Nephron progenitor cell (in vitro differentiated cells): Measurements from ENCODE around the gene SASS6.

Experiments used
- DNase-seq: peaks from one replicate; pipeline ENCODE4 v3.0.0; 2021
- H3K27ac Mint-ChIP-seq: 2 replicates; pipeline ENCODE4 v1.8.0; 2021; ENCODE audit warnings: mild to moderate bottlenecking, moderate library complexity, mixed read lengths
- H3K27me3 Mint-ChIP-seq: 2 replicates; pipeline ENCODE4 v1.8.0; 2021; ENCODE audit warnings: mild to moderate bottlenecking, low read depth, mixed read lengths; ENCODE audit not compliant: poor library complexity
- H3K36me3 Mint-ChIP-seq: 2 replicates; pipeline ENCODE4 v1.8.0; 2021; ENCODE audit warnings: low read depth, mixed read lengths
- H3K4me1 Mint-ChIP-seq: 2 replicates; pipeline ENCODE4 v1.8.0; 2021; ENCODE audit warnings: mixed read lengths
- H3K4me3 Mint-ChIP-seq: 2 replicates; pipeline ENCODE4 v1.8.0; 2021; ENCODE audit warnings: mild to moderate bottlenecking, moderate library complexity, mixed read lengths
- H3K9me3 Mint-ChIP-seq: 2 replicates; pipeline ENCODE4 v1.8.0; 2021; ENCODE audit warnings: mild to moderate bottlenecking, moderate library complexity, mixed read lengths
- TF ChIP-seq, protein P1 (sequence below): fragments of 200-600 bp; sonication (generic); IDR thresholded peaks from 2 replicates; pipeline ENCODE4 v1.5.0; 2021; ENCODE audit warnings: antibody characterized with exemption

Gene SASS6

DNA sequence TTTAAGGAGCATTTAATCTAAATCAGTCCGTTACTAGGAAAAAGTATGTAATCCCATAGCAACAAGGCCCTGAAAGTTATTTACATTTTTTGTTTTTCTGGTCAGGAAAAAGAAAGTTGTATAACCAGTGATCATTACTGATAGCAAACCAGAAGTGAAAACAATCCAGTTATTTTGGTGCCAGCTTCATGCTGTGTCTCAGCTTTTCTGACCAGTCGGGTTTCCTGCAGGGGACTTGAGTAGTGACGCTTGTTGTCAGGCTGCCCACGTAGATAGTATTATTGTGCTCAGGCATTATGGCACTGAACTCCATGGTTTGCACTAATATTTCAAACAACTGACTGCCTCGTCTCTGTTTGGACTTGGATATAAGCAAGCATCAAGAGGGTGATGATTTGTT is 55.2 kb downstream of the SASS6 start:
- no peak for DNase-seq
- no peaks in the 10 kb centered on the region for H3K27me3 Mint-ChIP-seq
- no peak overlapping the region for H3K27ac Mint-ChIP-seq
- H3K4me3 Mint-ChIP-seq, result no peak overlapping the region
- H3K4me1 Mint-ChIP-seq, result no peaks in the 10 kb centered on the region
- H3K9me3 Mint-ChIP-seq, result no peaks in the 10 kb centered on the region
- TF ChIP-seq, protein P1, sequence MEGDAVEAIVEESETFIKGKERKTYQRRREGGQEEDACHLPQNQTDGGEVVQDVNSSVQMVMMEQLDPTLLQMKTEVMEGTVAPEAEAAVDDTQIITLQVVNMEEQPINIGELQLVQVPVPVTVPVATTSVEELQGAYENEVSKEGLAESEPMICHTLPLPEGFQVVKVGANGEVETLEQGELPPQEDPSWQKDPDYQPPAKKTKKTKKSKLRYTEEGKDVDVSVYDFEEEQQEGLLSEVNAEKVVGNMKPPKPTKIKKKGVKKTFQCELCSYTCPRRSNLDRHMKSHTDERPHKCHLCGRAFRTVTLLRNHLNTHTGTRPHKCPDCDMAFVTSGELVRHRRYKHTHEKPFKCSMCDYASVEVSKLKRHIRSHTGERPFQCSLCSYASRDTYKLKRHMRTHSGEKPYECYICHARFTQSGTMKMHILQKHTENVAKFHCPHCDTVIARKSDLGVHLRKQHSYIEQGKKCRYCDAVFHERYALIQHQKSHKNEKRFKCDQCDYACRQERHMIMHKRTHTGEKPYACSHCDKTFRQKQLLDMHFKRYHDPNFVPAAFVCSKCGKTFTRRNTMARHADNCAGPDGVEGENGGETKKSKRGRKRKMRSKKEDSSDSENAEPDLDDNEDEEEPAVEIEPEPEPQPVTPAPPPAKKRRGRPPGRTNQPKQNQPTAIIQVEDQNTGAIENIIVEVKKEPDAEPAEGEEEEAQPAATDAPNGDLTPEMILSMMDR, result no peak
- peaks cover 41% of the 10 kb centered on the region for H3K36me3 Mint-ChIP-seq

DNA sequence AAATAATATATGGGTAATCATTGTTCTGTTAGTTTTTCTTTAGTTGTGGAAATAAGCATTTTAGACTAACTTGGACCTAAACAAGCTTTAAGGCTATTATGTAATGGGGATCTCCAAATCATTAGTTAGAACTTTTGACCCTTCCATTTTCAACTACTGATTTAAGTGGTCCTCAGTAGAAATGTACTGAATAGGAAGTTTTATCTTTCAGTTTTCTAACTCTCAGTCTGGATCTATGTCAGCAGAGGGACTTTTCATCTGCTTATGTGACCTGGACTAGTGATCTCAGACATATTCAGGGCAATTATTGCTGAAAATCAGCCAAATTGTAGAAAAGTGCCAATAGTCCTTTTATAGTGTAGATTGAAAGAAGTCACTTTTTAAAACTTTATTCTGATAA is 56.0 kb downstream of the SASS6 start:
- Mint-ChIP-seq H3K4me3 (no peak overlapping the region), H3K27me3 (no peaks in the 10 kb centered on the region), H3K4me1 (no peaks in the 10 kb centered on the region), H3K27ac (no peak overlapping the region), H3K36me3 (peaks cover 49% of the 10 kb centered on the region), H3K9me3 (no peaks in the 10 kb centered on the region)
- TF ChIP-seq, protein P1, result no peak
- no peak for DNase-seq

DNA sequence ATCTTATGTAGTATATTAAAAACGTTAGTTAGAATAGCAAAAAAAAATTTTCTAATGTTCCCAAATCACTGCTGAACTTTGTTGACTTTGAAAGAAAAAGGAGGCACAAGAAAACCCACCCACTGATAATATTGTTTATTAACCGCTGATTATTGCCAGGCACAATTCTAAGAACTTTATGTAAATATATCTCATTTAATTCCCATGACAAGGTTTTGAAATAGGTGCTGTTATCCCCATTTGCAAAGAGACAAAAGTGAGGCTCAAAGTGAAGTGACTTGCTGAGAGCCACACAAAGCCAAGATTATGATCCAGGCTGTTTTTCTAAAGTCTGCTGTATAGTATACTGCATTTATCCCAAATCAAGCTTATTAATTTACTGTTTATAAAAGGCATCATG is 56.4 kb downstream of the SASS6 start:
- no peaks in the 10 kb centered on the region for H3K9me3 Mint-ChIP-seq
- H3K4me3 Mint-ChIP-seq, result no peak overlapping the region
- DNase-seq, result no peak
- H3K4me1 Mint-ChIP-seq, result no peaks in the 10 kb centered on the region
- H3K27me3 Mint-ChIP-seq, result no peaks in the 10 kb centered on the region
- H3K27ac Mint-ChIP-seq, result no peak overlapping the region
- H3K36me3 Mint-ChIP-seq, result peaks cover 53% of the 10 kb centered on the region
- TF ChIP-seq, protein P1, result no peak

DNA sequence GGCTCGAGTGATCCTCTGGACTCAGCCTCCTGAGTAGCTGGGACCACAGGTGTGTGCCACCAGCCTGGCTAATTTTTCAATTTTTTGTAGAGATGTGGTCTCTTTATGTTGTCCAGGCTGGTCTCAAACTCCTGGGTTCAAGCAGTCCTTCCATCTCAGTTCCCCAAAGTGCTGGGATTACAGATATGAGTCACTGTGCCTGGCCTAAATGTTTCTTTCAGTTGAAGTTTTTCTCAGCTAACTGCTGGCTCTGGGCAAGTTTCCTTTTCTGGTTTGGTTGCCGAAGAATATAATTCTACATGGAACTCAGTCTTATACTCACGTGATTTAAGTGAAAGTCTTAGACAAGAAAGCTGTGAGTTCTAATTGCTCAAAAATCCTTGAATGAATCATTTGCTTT is 57.0 kb downstream of the SASS6 start:
- H3K9me3 Mint-ChIP-seq, result no peaks in the 10 kb centered on the region
- H3K36me3 Mint-ChIP-seq, result peaks cover 56% of the 10 kb centered on the region
- no peaks in the 10 kb centered on the region for H3K27me3 Mint-ChIP-seq
- TF ChIP-seq, protein P1, result no peak
- no peaks in the 10 kb centered on the region for H3K4me1 Mint-ChIP-seq
- H3K4me3 Mint-ChIP-seq, result no peak overlapping the region
- no peak overlapping the region for H3K27ac Mint-ChIP-seq
- no peak for DNase-seq

DNA sequence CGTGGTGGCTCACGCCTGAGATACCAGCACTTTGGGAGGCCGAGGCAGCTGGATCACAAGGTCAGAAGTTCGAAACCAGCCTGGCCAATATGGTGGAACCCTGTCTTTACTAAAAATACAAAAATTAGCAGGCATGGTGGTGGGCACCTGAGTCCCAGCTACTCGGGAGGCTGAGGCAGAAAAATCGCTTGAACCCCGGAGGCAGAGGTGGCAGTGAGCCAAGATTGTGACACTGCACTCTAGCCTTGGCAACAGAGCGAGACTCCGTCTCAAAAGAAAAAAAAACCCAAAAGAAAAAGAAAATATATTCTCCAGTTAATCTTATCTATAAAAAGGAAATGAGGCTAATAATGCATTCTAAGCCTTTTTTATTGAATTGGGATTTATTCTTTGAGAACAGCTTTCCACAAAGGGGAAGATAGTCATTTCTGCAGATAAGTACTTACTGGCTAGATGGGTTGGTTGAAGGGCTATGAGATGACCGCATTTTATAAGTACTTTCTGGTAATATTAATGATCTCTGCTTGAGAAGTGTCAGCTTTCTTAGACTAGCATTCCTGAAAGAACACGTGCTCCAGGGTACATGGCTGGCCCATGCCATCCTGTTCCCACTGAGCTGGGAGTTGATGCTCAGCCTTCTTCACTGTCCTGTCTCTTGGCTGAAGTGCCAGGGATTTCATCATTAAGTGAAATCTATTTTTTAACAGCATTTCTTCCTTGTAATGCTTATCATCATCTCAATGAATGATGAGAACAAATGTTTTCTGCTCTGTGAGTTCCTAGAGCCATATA is 57.9 kb downstream of the SASS6 start:
- Mint-ChIP-seq H3K36me3 (peaks cover 66% of the 10 kb centered on the region), H3K4me1 (no peaks in the 10 kb centered on the region), H3K9me3 (no peaks in the 10 kb centered on the region), H3K27me3 (no peaks in the 10 kb centered on the region), H3K4me3 (no peak overlapping the region), H3K27ac (no peak overlapping the region)
- TF ChIP-seq, protein P1, result no peak
- DNase-seq, result no peak

DNA sequence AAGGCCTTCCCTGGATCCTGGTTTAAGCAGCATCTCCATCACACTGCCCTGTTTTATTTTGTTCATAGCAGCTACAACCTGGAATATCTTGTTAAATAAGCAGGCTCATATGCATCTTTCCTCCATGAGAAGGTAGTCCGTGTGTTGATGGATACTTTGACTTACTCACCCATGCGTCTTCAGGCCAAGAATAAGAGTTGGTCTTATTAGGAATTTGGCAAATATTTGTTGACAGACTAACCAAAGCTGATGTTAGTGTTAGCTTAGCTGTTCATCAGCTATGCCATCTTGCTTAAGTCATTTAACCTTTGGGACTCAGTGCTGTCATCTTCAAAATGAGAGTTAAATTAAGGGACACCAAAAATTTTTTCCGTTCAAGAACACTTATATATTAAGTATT is 59.2 kb downstream of the SASS6 start:
- Mint-ChIP-seq H3K4me1 (no peaks in the 10 kb centered on the region), H3K36me3 (peaks cover 65% of the 10 kb centered on the region), H3K27me3 (no peaks in the 10 kb centered on the region), H3K9me3 (no peaks in the 10 kb centered on the region), H3K4me3 (no peak overlapping the region), H3K27ac (no peak overlapping the region)
- no peak for DNase-seq
- TF ChIP-seq, protein P1, result no peak
